Activated naive CD8-positive, alpha-beta T cell treated with anti-CD3 and anti-CD28 coated beads for 36 hours (primary cell): Measurements from ENCODE around the gene IL3RA. TPM values are rescaled to one million over a fixed set of nuclear protein-coding genes. Genes with fewer than 3 reads are reported as not detected.
A peak's percentile ranks its signal among the peaks of the same experiment; 100 is the strongest.
"Not testable (repeated sequence)": the region's sequence is repeated elsewhere in the genome, so short reads cannot be mapped to it uniquely, and the experiment has no call there.

Experiments used
- DNase-seq: peaks from one replicate; pipeline ENCODE4 v3.0.0; 2021
- H3K27ac Mint-ChIP-seq: one replicate; pipeline ENCODE4 v1.8.0; 2022; ENCODE audit warnings: mild to moderate bottlenecking, moderate library complexity, mixed read lengths
- H3K27me3 Mint-ChIP-seq: one replicate; pipeline ENCODE4 v1.8.0; 2022; ENCODE audit warnings: mild to moderate bottlenecking, mixed read lengths
- H3K36me3 Mint-ChIP-seq: one replicate; pipeline ENCODE4 v1.8.0; 2021; ENCODE audit warnings: mild to moderate bottlenecking, mixed read lengths
- H3K4me1 Mint-ChIP-seq: one replicate; pipeline ENCODE4 v1.8.0; 2021; ENCODE audit warnings: mixed read lengths
- H3K4me3 Mint-ChIP-seq: one replicate; pipeline ENCODE4 v1.8.0; 2022; ENCODE audit warnings: mild to moderate bottlenecking, moderate library complexity, mixed read lengths
- H3K9me3 Mint-ChIP-seq: one replicate; pipeline ENCODE4 v1.8.0; 2022; ENCODE audit warnings: mixed read lengths
- total RNA-seq, 2 experiments: library from RNA; stranded (reverse); gene quantifications; one replicate each; pipeline ENCODE4 v1.2.3, GENCODE V29; 2021

IL3RA gene
- under 1 TPM in 1 of 2 experiments, not detected in 1; 0.29 TPM for total RNA-seq

- no peaks in the 10 kb centered on the region for H3K9me3 Mint-ChIP-seq
- H3K4me1 Mint-ChIP-seq, result peaks cover 12% of the 10 kb centered on the region
- H3K4me3 Mint-ChIP-seq, result peak within 1 kb of the TSS; percentile 82
- peak within 1 kb of the TSS; percentile 70 for H3K27ac Mint-ChIP-seq
- DNase-seq, result no peak
- H3K36me3 Mint-ChIP-seq, result peaks cover 3% of the 10 kb centered on the region
- peaks cover 24% of the 10 kb centered on the region for H3K27me3 Mint-ChIP-seq
Measured at GRCh38 chrX:1336331-1336943, at the start of gene IL3RA. IL3RA (plus strand) TSS chrX:1336785; CDS start chrX:1341766, 4,981 bp downstream.

DNA sequence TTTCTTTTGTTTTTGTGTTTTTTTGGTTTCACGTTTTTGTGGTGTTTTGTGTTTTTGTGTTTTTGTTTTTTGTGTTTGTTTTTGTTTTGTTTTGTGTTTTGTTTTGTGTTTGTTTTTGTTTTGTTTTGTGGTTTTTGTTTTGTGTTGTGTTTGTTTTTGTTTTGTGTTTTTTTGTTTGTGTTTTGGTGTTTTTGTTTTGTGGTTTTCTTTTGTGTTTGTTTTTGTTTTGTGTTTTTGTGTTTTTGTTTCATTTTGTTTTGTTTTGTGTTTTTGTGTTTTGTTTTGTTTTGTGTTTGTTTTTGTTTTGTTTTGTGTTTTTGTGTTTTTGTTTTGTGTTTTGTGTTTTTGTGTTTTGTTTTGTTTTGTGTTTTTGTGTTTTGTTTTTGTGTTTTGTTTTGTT, 47.0 kb upstream of the IL3RA start:
- H3K4me1 Mint-ChIP-seq, result peaks cover 3% of the 10 kb centered on the region
- H3K9me3 Mint-ChIP-seq, result peaks cover 11% of the 10 kb centered on the region
- H3K27ac Mint-ChIP-seq, result peak overlapping the region; percentile 73
- no peak overlapping the region for H3K4me3 Mint-ChIP-seq
- peaks cover 4% of the 10 kb centered on the region for H3K36me3 Mint-ChIP-seq
- no peak for DNase-seq
- peaks cover 17% of the 10 kb centered on the region for H3K27me3 Mint-ChIP-seq

DNA sequence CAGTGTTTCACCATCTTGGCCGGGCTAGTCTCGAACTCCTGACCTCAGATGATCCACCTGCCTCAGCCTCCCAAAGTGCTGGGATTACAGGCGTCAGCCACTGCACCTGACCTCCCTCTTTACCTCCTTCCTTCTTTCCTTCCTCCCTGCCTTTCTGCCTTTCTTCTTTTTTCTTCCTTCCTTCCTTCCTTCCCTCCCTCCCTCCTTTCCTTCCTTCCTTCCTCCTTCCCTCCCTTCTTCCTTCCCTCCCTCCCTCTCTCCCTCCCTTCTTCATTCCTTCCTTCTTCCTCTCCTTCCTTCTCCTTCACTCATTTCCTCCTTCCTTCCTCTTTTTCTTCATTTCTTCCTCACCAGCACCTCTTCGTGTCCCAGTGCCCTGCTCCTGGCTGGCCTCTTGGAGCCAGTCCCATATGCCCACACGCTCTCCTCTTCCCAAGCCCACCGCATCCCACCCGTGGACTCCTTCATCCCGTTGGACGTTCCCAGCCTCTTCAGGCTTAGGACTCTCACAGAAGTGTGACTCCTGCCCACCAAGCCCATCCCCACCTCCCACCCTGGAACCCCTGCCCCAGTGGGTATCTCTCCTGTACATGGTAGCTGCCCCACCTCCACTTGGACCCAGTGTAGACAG, 45.4 kb upstream of the IL3RA start:
- peaks cover 3% of the 10 kb centered on the region for H3K4me1 Mint-ChIP-seq
- H3K27me3 Mint-ChIP-seq, result peaks cover 31% of the 10 kb centered on the region
- no peak for DNase-seq
- peaks cover 4% of the 10 kb centered on the region for H3K36me3 Mint-ChIP-seq
- peaks cover 11% of the 10 kb centered on the region for H3K9me3 Mint-ChIP-seq
- H3K27ac Mint-ChIP-seq, result no peak overlapping the region
- H3K4me3 Mint-ChIP-seq, result no peak overlapping the region

DNA sequence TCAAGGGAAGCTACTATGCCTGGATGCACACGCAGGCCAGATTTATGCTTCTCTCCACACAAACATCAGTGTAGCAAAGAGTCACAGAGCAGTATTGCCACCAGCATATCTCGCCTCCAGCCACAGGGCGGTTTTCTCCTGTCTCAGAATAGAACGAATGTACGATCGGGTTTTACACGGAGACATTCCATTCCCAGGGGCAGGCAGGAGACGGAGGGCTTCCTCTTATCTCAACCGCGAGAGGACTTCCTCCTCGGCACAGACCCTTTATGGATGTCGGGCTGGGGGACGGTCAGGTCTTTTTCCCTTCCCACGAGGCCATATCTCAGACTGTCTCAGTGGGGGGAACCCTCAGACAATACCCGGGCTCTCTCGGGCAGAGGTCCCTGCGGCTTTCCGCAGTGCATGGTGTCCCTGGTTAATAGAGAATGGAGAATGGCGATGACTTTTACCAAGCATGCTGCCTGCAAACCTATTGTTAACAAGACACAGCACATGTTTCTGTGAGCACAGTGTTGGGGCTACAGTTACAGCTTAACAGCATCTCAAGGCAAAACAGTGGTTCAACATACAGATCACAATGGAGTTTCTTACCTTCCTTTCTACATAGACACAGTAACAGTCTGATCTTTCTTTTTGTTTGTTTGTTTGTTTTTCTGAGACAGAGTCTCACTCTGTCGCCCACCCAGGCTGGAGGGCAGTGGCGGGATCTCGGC, 43.9 kb upstream of the IL3RA start:
- Mint-ChIP-seq H3K27me3 (peaks cover 31% of the 10 kb centered on the region), H3K27ac (no peak overlapping the region), H3K9me3 (peaks cover 11% of the 10 kb centered on the region), H3K36me3 (peaks cover 4% of the 10 kb centered on the region), H3K4me1 (peaks cover 3% of the 10 kb centered on the region), H3K4me3 (no peak overlapping the region)
- DNase-seq, result no peak

GRCh38 chrX:1294301-1295067, 42.1 kb upstream of the IL3RA start:
- peaks cover 1% of the 10 kb centered on the region for H3K36me3 Mint-ChIP-seq
- DNase-seq, result no peak

GRCh38 chrX:1295550-1295949, 41.0 kb upstream of the IL3RA start:
- Mint-ChIP-seq H3K27me3 (peaks cover 38% of the 10 kb centered on the region), H3K27ac (no peak overlapping the region), H3K4me1 (peaks cover 3% of the 10 kb centered on the region), H3K9me3 (no peaks in the 10 kb centered on the region), H3K4me3 (no peak overlapping the region), H3K36me3 (no peaks in the 10 kb centered on the region)
- no peak for DNase-seq

More at GRCh38 chrX:1294301-1295067, 42.1 kb upstream of the IL3RA start:
- peaks cover 3% of the 10 kb centered on the region for H3K4me1 Mint-ChIP-seq
- H3K9me3 Mint-ChIP-seq, result peaks cover 7% of the 10 kb centered on the region
- H3K4me3 Mint-ChIP-seq, result no peak overlapping the region
- peaks cover 36% of the 10 kb centered on the region for H3K27me3 Mint-ChIP-seq
- no peak overlapping the region for H3K27ac Mint-ChIP-seq

GRCh38 chrX:1297591-1297990, 39.0 kb upstream of the IL3RA start:
- not testable (repeated sequence) for H3K4me1 Mint-ChIP-seq, H3K9me3 Mint-ChIP-seq, H3K27ac Mint-ChIP-seq, DNase-seq, H3K4me3 Mint-ChIP-seq, H3K36me3 Mint-ChIP-seq
- H3K27me3 Mint-ChIP-seq, result peaks cover 32% of the 10 kb centered on the region

- H3K36me3 Mint-ChIP-seq, result no peaks in the 10 kb centered on the region
- H3K4me3 Mint-ChIP-seq, result no peak overlapping the region
- H3K27me3 Mint-ChIP-seq, result peaks cover 14% of the 10 kb centered on the region
Measured at GRCh38 chrX:1300449-1300848, 36.1 kb upstream of the IL3RA start.

DNA sequence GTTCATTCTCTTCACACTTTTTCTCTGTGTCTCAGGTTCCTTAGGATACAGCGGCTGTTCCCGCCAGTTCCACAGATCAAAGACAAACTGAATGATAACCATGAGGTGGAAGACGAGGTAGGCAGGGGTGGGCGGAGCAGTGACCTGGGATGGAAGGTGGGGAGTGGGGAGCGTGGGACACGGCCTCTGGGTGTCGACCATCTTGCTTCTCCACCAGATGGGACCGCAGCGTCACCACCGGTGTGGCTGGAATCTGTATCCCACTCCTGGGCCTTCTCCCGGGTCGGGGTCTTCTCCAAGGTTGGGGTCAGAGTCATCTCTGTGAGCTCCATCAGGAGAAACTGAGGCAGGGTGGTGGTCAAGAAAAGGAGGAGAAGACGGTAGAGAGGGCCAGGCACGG, 31.2 kb upstream of the IL3RA start:
- Mint-ChIP-seq H3K4me1 (no peaks in the 10 kb centered on the region), H3K4me3 (no peak overlapping the region), H3K9me3 (peaks cover 9% of the 10 kb centered on the region), H3K36me3 (no peaks in the 10 kb centered on the region), H3K27ac (no peak overlapping the region), H3K27me3 (no peaks in the 10 kb centered on the region)
- DNase-seq, result no peak

More at GRCh38 chrX:1300449-1300848, 36.1 kb upstream of the IL3RA start:
- DNase-seq, result no peak
- Mint-ChIP-seq H3K9me3 (no peaks in the 10 kb centered on the region), H3K4me1 (no peaks in the 10 kb centered on the region), H3K27ac (no peak overlapping the region)

GRCh38 chrX:1306909-1307625, 29.5 kb upstream of the IL3RA start:
- Mint-ChIP-seq H3K4me1 (no peaks in the 10 kb centered on the region), H3K36me3 (no peaks in the 10 kb centered on the region), H3K9me3 (peaks cover 9% of the 10 kb centered on the region), H3K27ac (no peak overlapping the region), H3K4me3 (no peak overlapping the region), H3K27me3 (no peaks in the 10 kb centered on the region)
- no peak for DNase-seq

- Mint-ChIP-seq H3K27ac (no peak overlapping the region), H3K4me3 (no peak overlapping the region), H3K27me3 (no peaks in the 10 kb centered on the region), H3K36me3 (no peaks in the 10 kb centered on the region), H3K9me3 (peaks cover 9% of the 10 kb centered on the region), H3K4me1 (no peaks in the 10 kb centered on the region)
- no peak for DNase-seq
Measured at GRCh38 chrX:1307626-1308340, 28.8 kb upstream of the IL3RA start.

DNA sequence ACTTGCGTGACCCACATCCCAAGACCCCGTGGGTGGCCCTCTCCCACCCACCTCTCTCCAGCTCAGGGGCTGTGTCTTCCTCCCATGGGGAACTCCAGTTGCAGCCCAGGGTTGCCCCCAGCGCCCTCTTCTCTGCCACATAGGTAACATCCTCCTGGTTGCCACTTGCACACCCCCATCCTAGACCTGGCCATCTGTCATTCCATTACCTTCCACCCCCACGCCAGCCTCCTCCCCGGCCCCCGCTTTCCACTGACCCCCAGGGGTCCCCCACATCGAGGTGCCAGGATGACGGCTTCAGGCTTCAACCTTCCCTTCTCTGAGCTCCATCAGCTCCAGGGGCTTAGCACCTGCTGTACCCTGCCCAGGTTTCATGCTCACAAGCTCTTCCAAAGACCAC, 28.1 kb upstream of the IL3RA start:
- Mint-ChIP-seq H3K27me3 (no peaks in the 10 kb centered on the region), H3K4me1 (no peaks in the 10 kb centered on the region), H3K9me3 (peaks cover 9% of the 10 kb centered on the region), H3K4me3 (no peak overlapping the region), H3K27ac (no peak overlapping the region), H3K36me3 (no peaks in the 10 kb centered on the region)
- DNase-seq, result no peak

DNA sequence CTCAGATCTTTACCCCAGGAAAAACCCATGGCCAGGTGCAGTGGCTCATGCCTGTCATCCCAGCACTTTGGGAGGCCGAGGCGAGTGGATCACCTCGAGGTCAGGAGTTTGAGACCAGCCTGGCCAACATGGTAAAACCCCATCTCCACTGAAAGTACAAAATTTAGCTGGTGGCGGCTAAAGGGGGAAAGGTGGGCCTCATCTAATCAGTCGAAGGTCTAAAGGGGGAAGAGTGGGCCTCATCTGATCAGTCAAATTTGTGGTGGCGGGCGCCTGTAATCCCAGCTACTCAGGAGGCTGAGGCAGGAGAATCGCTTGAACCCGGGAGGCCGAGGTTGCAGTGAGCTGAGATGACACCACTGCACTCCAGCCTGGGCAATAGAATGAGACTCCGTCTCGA, 27.7 kb upstream of the IL3RA start:
- H3K4me3 Mint-ChIP-seq, H3K27me3 Mint-ChIP-seq, DNase-seq, H3K9me3 Mint-ChIP-seq, H3K4me1 Mint-ChIP-seq, H3K36me3 Mint-ChIP-seq, H3K27ac Mint-ChIP-seq: not testable (repeated sequence)

DNA sequence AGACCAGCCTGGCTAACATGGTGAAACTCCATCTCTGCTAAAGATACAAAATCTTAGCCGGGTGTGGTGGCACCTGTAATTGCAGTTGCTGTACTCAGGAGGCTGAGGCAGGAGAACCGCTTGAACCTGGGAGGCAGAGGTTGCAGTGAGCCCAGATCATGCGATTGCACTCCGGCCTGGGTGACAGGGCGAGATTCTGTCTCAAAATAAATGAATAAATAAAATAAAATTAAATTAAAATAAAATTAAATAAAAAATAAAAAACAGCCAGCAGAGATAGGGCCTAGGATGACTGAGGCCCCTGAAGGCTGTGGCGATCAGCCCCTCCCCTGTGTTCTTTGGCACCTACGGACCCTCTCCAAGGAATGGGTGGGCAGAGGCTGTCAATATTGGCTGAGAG, 22.8 kb upstream of the IL3RA start:
- H3K27me3 Mint-ChIP-seq, result peaks cover 5% of the 10 kb centered on the region
- no peak overlapping the region for H3K4me3 Mint-ChIP-seq
- no peak overlapping the region for H3K27ac Mint-ChIP-seq
- no peaks in the 10 kb centered on the region for H3K36me3 Mint-ChIP-seq
- H3K4me1 Mint-ChIP-seq, result peaks cover 2% of the 10 kb centered on the region
- H3K9me3 Mint-ChIP-seq, result peaks cover 2% of the 10 kb centered on the region
- DNase-seq, result no peak
